NCI-H1930 (cell line): ENCODE data around the gene SLPI.

ENCODE experiments used
- DNase-seq, 2 experiments: peaks; one replicate each; lab custom pipeline; 2025; lab: John Stamatoyannopoulos, UW

The SLPI gene, protein sequence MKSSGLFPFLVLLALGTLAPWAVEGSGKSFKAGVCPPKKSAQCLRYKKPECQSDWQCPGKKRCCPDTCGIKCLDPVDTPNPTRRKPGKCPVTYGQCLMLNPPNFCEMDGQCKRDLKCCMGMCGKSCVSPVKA

DNA sequence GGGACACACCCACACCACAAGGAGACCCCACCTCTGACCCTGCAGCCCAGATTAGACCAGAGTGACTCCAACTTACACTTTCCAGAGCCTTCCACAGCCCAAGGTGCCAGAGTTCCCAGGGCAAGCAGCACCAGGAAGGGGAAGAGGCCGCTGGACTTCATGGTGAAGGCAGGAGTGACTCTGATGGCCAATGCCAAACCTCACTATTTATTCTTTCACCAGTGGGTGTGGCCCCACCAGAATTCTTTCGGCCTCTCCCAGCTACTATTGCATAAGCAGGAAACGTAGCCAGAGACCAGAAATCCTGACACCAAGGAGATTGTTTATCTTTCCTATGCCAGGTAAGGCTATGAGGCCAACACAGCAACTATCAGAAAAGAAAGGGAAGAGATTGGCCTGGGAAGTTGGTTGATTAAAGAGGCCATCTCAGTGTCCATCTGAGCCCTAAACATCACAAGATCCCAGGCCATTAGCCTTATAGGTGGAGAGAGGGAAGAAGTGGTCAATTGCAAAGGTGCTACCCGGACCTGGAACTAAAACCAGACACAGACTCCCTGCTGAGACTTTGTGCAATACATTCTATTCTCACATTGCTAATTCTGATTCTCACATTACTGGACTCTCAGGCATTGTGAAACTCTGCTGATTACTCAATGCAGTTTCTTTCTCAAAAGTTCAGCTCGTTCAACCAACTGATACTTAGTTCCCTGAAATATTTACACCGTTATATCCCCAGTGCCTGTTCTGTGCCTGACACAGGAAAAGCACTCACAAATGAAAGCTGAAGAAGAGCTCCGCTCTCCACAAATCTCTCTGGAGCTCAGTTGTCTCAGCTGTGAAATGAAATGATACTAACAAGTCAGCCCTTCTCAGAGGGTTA, at the start of gene SLPI:
Gene SLPI (minus strand): TSS at position 182 of the 880 bp plus-strand sequence. CDS start 21 bp downstream, at position 161.
- DNase-seq = no peak

DNA sequence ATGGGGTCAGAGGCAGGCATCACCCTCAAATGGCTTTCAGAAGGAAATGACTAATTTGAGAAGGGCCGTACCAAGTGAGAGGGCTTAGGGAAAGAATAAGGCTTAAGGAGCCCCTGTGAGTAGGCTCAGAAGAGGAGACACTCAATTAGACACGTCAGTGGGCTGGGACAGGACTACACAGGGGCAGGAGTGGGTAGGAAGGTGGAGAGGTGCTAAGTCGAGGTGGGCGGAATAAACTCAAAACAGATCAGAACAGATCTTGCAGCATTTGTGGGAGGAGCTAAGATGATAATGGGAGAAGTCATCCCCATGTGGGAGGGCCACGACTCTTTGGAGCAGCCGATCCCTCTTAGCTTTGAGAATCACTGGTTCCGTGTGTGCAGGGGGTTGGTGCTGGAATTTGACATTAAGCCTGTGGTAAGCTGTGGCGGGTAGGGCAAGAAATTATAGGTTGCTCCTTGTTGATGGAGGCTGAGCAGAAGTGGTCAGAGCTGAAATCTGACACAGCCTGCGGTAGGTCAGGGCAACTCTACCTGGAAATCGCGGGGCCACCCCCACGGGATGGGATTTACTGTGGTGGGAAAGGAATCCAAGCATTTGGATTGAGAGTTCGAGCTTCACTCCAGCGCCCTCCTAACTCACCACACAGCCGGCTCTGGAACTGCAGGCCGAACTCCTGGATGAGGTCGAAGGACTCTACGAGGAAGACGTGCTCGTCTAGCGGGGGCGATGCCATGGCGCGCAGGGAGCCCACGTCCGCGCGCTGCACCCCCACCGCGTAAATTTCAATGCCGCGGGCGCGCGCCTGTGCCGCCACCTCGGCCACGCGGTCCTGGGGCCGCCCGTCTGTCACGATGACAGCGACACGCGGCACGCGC, 49.5 kb upstream of the SLPI start:
- DNase-seq = no peak

DNA sequence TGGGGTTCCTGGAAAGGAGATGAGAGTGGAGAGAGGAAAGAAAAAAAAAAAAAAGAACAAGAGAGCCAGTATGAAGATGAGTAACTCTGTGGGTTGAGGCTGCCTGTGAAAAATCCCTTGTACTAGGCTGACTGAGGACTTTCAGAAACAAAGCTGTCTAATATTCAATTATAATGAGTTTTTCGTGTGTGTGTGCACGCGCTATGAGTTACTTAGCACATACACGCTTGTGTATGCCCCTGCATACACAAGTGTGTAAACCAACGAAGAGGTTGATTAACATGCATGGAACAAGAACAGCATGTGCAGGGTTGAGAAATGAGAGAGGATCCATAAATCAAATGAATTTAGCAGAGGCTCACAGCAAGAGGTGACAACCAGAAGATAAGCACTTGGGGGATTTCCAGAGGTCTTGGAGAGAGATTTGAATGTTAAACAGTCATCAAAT, 47.5 kb upstream of the SLPI start:
- DNase-seq = no peak

DNA sequence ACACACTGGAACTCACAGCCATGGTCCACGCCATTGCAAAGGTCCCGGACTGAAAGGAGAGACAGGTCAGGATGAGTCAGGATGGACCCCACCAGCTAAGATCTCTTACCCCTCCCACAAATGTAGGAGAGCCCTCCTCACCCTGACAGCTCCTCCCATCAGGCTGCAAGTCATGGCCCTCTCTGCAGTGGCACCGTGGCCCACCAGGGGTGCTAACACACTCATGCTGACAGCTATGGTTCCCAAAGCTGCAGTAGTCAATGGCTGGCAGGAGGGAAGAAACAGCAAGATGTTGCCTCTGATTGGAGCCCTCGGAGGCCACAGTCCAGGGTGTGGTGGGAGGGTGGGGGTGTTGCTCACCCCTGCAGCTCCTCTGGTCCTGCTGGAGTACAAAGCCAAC, 46.6 kb upstream of the SLPI start:
- peak; percentile 27 to 28 for DNase-seq

DNA sequence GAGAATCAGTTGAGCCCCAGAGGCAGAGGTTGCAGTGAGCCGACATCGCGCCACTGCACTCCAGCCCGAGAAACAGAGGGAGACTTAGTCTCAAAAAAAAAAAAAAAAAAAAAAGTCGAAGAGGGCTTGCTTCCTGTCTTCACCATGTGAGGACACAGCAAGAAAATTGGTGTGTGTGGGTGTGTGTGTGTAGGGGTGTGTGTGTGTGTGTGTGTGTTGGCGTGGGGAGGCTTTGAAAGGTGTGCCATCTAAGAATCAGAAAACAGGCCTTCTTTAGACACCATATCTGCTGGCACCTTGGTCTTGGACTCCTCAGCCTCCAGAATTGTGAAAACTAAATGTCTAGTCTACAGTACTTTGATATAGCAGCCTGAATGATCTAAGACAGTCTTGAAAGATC, 45.4 kb upstream of the SLPI start:
- no peak for DNase-seq

DNA sequence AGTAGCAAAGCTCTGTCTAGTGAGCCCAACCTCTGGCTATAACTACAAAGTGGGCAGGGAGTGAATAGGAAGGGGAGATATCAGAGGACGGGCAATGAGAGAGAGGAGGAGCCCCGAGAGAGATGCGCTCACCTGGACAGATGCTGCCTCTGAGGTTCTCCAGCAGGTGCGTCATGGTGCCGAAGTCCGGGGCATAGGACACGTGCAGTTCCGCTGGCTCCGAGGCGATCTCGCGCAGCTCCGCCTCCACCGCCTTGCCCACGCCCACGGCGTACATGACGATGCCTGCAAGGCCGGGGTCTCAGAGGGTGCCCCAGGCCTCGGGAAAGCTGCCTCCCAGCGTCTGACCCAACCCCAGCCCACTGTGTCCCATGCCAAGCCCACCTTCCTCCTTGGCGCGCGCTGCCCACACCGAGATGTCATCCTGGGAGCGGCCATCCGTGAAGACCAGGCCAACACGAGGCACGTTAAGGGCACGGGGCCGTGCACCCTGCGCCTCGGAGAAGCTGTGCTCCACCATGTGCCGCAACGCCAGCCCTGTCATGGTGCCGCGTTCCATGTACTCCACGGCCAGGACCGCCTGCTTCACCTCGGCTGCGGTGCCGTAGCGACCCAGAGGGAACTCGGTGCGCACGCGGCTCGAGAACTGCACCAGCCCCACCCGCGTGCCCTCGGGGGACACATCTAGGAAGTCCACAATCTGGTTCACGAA, 43.6 kb upstream of the SLPI start:
- DNase-seq = no peak

DNA sequence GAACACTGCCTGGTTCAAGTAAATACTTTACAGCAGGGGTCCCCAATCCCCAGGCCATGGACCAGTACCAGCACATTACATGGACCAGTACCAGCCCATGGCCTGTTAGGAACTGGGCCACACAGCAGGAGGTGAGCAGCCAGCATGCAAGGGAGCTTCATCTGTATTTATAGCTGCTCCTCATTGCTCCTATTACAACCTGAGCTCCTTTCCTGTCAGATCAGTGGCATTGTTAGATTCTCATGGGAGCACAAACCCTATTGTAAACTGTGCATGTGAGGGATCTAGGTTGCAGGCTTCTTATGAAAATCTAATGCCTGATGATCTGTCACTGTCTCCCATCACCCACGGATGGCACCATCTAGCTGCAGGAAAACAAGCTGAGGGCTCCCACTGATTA, 40.3 kb upstream of the SLPI start:
- no peak for DNase-seq

DNA sequence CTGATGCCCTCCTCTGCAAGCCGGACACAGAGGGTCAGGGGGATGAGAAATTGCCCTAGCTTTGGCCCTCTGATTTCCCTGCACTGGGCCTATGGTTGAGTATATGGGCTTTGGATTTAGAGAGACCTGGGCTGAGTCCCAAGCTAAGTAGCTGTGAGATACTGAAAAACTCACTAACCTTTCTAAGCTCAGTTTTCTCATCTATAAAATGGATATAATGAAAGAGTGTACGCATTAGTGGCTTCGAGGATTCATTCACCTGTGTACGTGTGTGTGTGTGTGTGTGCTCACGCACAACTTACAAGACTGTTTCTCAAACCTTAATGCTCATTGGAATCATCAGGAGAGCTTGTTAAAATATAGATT, 39.6 kb upstream of the SLPI start:
- DNase-seq = no peak

DNA sequence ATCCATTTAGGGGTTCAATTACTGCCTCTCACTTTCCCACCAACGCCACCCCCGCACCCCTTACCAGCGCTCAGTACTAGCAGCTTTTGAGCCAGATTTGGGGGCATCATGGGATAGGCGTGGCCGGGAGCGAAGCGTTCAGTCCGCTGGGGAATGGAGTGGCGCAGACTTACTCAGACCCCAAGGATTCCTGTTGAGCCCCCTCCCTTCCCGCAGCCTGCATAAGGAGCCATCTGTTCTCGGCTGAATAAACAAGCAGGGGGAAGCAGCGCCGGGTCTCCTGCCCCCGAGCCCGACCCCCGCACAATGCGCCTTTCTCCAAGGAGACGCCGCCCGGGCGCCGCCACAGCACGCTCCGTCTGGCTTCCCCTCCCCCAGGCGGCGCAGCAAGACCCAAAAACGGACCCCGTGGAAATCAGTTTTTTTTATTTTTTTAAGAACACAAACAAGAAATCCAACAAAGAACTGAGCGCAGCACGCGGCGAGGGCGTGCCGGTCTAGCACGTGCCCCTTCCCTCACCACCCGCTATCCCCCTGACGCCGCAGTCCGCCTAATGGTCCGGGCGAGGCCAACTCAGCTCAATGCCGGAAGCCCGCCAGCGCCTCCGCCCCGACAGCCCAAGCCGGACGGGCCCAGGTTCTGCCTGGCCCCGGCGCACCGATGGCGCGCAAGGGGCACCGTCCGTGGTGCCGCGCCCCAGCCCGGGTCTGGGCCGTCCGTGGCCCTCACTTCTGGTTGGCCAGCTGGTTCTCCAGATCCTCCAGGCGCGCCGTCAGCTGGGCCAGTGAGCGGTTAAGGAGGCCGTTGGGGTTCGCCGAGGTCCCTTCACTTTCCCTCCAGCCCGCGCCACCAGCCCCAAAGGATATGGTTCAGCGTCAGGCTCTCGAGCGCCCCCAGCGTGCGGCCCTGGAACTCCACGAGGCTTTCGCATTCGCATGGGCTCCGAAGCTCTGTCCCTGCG, 39.0 kb upstream of the SLPI start:
- DNase-seq = peak; percentile 81 to 83

DNA sequence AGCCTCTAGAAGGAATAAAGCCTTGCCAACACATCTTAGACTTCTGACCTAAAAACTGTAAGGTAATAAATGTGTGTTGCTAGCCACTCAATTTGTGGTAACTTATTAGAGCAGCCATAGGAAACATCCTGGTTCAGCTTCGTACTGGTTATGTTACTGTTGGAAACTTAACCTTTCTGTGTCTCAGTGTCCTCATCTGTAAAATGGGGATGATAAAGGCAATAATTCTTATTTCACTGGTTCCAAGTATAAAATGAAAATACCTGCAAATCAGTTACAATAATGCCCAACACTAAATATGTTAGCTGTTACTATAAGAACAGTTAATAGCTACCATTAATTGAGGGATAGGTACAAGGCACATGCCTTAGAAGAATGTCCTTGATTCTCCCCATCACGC, 38.0 kb upstream of the SLPI start:
- DNase-seq = no peak

DNA sequence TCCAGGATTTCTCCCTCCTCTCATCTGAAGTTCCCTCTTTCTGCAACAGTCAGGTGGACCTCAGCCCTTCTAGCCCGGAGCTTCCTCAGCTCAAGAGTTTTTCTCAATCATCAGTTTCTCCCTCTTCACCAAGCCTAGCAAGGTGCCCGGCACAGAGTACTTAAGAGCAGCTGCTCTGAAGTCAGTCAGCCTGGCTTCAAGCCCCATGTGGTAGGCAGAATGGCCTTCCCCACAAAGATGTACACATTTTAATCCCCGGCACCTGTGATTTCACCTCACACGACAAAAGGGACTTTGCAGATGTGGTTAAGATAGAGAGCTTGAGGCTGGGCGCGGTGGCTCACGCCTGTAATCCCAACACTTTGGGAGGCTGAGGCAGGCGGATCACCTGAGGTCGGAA, 37.2 kb upstream of the SLPI start:
- no peak for DNase-seq

DNA sequence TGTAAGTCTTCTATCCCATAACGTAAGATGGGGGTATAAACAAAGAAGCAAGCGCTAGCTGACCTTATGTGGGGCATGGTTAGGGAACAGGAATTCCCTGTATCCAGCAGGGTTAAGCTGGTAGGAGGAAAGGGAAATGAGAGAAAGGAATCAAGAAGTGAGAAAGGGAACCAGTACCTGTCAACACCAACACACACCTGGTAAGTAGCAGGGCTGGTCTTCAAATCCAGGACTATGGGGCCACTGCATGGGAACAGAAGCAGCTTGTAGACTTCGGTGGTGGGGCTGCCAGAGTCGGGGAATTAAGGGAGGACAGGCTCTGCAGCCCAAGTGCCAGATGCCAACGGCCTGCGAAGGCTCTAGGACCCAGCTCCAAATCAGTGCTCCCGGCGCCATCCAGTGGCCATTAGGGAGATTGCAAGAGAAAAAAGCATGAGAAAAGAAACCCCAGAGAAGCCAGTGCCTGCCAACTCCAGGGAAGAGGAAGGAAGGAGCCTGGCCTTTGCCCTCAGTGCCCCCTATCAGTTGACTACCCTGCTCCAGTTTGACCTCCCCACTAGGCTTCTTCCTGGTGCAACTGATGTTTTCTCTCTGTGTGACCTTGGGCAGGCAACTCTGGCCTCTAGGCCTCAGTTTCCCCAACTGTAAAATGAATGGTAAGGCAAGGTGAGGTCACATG, 36.5 kb upstream of the SLPI start:
- peak; percentile 75 to 86 for DNase-seq

DNA sequence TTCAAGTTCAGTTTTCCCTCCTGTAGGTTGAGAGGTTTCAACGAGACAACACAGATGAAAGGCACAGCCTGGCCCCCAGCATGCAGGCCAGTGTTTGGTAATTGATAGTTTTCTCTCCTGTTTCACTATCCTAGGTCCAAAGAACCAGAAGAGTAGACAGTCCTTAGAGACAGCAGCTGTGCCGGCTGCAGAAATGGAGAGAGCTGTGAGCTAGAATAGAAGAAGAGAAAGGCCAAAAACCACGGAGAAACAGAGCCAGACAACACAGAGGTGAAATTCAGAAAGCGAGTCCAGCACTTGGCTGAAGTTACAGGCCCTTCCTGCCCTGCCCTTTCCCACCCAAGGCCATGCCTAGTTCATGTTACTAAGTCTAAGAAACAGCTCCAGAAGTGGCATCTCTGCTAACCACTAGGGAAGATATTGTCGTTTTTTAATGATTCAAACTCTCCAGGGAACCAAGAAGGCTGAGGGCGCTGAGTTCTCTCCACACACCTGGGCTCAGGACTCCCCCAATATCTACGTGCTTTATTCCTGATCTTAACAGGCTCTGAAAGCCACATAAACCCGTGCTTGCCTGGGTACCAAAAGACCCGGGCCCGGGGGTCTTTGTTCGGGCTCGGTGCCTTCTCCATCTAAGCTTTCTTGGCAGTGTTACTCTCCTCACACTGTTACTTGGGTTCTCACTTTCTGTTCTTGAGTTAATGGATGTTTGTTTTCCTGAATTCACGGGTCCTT, 35.7 kb upstream of the SLPI start:
- DNase-seq = no peak

DNA sequence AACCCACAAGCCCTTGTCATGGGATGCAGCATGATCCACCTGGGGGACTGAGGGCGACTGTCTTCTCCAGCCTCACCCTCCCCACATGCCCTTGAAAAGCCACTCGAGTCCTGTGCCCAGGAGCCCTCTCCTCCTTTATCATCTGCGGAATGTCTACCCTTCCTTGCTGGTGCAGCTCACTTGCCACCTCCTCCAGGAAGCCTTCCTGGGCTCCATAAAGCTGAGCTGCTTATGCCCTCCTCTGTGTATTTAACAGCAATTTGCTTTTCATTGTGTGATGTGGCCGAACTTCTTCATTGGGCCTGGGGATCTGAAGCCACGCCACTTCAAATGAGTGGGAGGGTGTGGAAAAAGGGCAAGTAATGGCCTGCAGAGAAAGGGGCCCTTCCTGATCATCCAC, 34.5 kb upstream of the SLPI start:
- no peak for DNase-seq

DNA sequence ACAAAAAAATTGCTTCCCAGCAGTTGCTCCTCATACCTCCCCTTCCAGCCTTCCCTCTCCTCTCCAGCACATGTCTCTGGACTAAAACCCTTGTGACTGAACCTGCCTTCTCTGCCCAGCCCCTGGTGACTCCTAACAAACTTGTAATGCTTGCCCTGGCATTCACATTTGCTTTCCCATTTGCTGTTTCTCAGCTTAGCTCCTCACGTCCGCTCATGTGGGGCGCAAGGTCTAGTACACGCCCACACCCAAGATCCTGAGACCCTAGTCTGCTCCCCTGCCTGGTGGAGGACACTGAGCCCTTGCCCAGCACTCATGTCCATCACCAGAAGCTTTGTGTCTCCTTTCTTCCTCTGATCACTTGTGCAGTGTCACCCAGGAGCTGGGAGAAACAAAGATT, 34.0 kb upstream of the SLPI start:
- DNase-seq = no peak

DNA sequence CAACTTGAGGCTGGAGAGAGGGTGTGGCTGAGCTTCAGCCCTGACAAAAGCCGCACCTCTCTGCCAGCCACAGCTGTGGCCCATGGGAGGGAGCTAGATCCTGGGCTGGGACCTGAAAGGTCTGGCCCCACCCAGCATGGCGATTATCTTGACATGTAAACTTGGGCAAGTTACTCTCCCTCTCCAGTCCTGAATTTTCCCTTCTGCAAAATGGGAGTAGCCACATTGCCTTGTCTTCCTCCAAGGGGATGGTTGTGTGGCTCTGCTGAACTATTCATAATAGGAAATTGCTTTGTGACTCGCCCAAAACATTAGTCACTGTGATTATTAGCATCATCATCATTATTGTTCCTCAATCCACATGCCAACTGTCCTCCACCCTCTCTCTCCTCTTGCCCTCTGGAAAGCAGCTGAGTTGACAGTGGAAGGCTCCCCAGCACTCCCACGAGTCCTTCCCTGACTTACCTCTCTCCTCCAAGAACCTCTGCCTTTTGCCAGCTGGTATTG, 29.2 kb upstream of the SLPI start:
- DNase-seq = no peak

DNA sequence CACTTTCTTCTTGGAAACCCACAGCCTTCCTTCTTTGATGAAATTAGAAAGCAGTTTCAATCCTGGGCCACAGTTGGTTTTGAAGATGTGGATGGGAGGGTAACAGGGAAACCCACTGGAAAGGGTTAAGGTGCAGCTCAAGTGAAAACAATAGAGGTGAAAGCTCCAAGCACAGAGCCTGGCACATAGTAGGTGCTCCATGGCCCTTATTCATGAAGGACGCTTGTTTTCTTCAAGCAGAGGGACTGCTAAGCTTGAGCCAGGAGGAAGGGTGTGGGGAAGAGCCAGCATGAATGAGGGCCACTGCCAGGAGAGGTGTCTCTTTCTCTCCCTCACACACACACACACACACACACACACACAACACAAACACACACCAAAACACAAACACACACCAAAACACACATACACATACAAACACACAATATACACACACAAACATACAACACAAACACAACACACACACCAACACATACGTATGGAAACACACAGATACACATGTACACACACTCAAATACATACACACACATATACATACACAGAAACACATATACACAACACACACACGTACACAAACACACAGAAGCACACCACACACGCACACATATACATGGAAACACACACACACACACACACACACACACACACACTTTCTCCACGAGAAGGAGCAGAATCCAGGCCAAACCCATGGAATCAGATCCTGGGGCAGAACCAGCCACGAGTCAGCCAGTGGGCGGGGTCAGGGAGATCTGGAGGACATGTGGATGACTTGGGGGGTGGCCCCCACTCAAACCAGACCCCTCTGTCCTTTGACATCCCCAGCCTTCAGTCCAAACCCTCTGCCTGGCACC, 28.6 kb upstream of the SLPI start:
- DNase-seq = no peak

DNA sequence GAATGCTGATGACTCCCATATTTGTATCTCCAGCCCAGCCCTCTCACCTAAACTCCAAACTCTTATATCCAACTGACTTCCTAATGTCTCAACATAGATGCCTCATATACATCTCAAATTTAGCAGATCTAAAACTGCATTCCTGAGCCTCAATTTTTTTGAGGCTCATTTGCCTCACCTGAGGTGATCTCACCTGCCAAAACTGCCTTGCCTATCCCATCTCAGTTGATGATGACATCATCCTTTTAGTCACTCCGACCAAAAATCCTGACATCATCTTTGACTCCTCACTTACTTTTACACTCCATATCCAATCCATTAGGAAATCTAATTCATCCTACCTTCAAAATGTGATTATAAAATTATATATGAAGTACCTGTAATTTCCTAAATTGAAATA, 25.6 kb upstream of the SLPI start:
- no peak for DNase-seq

DNA sequence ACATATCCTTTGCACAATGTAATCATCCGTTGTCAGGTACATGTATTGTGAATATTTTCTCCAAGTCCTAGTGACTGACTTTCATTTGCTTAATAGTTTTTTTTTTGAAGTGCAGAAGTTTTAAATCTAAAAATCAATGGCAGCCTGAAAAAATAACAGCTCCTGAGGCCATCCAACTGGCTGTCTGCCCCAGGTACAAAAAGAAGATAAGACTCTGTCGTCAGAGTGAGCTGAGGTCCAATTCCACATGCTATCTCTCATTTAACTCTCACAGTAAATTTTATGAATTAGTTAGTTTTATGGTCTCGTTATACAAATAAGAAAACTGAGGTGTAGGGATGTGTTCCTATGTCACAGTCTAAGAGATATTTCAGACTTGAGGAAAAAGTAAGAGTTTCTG, 21.0 kb upstream of the SLPI start:
- no peak for DNase-seq
